Transverse colon (tissue), 4 donors: ENCODE data around the gene KLF13.

Source experiments
- CTCF ChIP-seq, 5 experiments: fragments of 200-600 bp in 3 of 5; fragments of 450-650 bp in 2 of 5; sonication (generic) in 3 of 5; IDR thresholded peaks; 1 replicate in 2 of 5; 2 replicates in 3 of 5; pipeline ENCODE4 v1.5.1; 2016 to 2017; ENCODE audit warnings: antibody characterized with exemption in 5 of 5, inconsistent platforms in 3 of 5, mild to moderate bottlenecking in 2 of 5, moderate library complexity in 1 of 5
- EP300 ChIP-seq: sonication (generic); formaldehyde crosslinking; IDR thresholded peaks from one replicate; pipeline ENCODE4 v1.6.1; 2017; ENCODE audit warnings: antibody characterized with exemption, low read depth
- POLR2A ChIP-seq: fragments of 450-650 bp; IDR thresholded peaks from one replicate; pipeline ENCODE4 v1.6.1; 2016; ENCODE audit warnings: antibody characterized with exemption, mild to moderate bottlenecking, moderate library complexity
- POLR2AphosphoS5 ChIP-seq, 3 donors: sonication (generic); formaldehyde crosslinking; IDR thresholded peaks; one replicate each; pipeline ENCODE4 v1.6.1; 2016; ENCODE audit warnings: antibody characterized with exemption in 3 of 3

- TF ChIP-seq CTCF (IDR thresholded peaks at IDR 0.05) (no peak), POLR2AphosphoS5 (IDR thresholded peaks at IDR 0.05) (no peak), POLR2A (no peak), EP300 (no peak)
These were observed 1.9 kb downstream of the KLF13 start for GRCh38 chr15:31328428-31328968.
